GM12878 (cell line): ENCODE measurements around the gene DDIT3. TPM values are rescaled to one million over a fixed set of nuclear protein-coding genes. Genes with fewer than 3 reads are reported as not detected.
A peak's percentile ranks its signal among the peaks of the same experiment; 100 is the strongest.

Experiments used
- ATAC-seq: fragments of 200-7000 bp; cut with Tn5 transposase; 3 replicates; pipeline ENCODE4 v1.9.1; 2020; ENCODE audit warnings: mild to moderate bottlenecking, moderate library complexity
- BruUV-seq: library from RNA; stranded (reverse); fragments of 400-500 nt; replicated peaks from 2 replicates; lab custom pipeline; 2021; lab: Mats Ljungman, UMichigan
- CTCF ChIA-PET: fragments of 300-600 bp; sonication (Branson Sonifier 250); formaldehyde crosslinking; extraction: SDS; loops from one replicate; lab custom pipeline; 2021; ENCODE audit warnings: inconsistent platforms; lab: Yijun Ruan, JAX
- POLR2A ChIA-PET: fragments of 350-600 bp; formaldehyde crosslinking; extraction: SDS; loops from one replicate; lab custom pipeline; 2021; ENCODE audit warnings: inconsistent platforms; lab: Charles Lee
- RAD21 ChIA-PET: fragments of 300-600 bp; sonication (Branson Sonifier 250); formaldehyde crosslinking; loops from one replicate; lab custom pipeline; 2023; ENCODE audit warnings: antibody characterized with exemption; ENCODE audit not compliant: unreplicated experiment; lab: Charles Lee
- SMC1A ChIA-PET: fragments of 300-600 bp; sonication (Branson Sonifier 250); formaldehyde crosslinking; loops from one replicate; lab custom pipeline; 2023; ENCODE audit not compliant: unreplicated experiment, uncharacterized antibody; lab: Charles Lee
- DNase-seq: peaks from one replicate; pipeline ENCODE4 v3.0.0-alpha.2; 2011; ENCODE audit warnings: low read depth, low spot score
- FAIRE-seq: peaks from 3 replicates; lab custom pipeline; 2011; peaks lifted over from hg19 to GRCh38; lab: Jason Lieb, UNC
- H2AFZ ChIP-seq: 2 replicates; pipeline ENCODE4 v1.6.0; 2011; ENCODE audit warnings: low read depth, low read length, control low read depth; ENCODE audit not compliant: control insufficient read depth
- H3K27ac ChIP-seq: 2 replicates; pipeline ENCODE4 v1.5.1; 2011; ENCODE audit warnings: control low read depth; ENCODE audit not compliant: control insufficient read depth, insufficient read depth
- H3K27me3 ChIP-seq, 2 experiments: replicated peaks in 1 of 2; 2 replicates each; pipeline versions ENCODE4 v1.6.0 to v1.6.1; 2011; ENCODE audit warnings: low read length in 1 of 2; ENCODE audit not compliant: control insufficient read depth in 2 of 2, insufficient read depth in 2 of 2
- H3K36me3 ChIP-seq, 2 experiments: 2 replicates each; pipeline ENCODE4 v1.5.1; 2011; ENCODE audit warnings: low read length in 1 of 2; ENCODE audit not compliant: control insufficient read depth in 2 of 2, insufficient read depth in 2 of 2
- H3K4me1 ChIP-seq: 2 replicates; pipeline ENCODE4 v1.6.1; 2011; ENCODE audit warnings: mild to moderate bottlenecking, low read length, moderate library complexity, mixed read lengths; ENCODE audit not compliant: control insufficient read depth, insufficient read depth
- H3K4me2 ChIP-seq: 2 replicates; pipeline ENCODE4 v1.6.0; 2011; ENCODE audit warnings: control low read depth; ENCODE audit not compliant: control insufficient read depth, insufficient read depth
- H3K4me3 ChIP-seq: fragments of 200-600 bp; sonication (generic); 2 replicates; pipeline ENCODE4 v1.5.1; 2016
- H3K79me2 ChIP-seq: 2 replicates; pipeline ENCODE4 v1.6.0; 2011; ENCODE audit warnings: low read length; ENCODE audit not compliant: control insufficient read depth, insufficient read depth
- H3K9ac ChIP-seq: 2 replicates; pipeline ENCODE4 v1.8.0; 2011; ENCODE audit warnings: low read length, control low read depth, mixed read lengths; ENCODE audit not compliant: control insufficient read depth, insufficient read depth
- H3K9me3 ChIP-seq: replicated peaks from 3 replicates; pipeline ENCODE4 v1.5.1; 2011; ENCODE audit warnings: mild to moderate bottlenecking, low read length; ENCODE audit not compliant: control insufficient read depth, insufficient read depth
- H4K20me1 ChIP-seq: 2 replicates; pipeline ENCODE4 v1.6.0; 2011; ENCODE audit not compliant: control insufficient read depth, insufficient read depth
- CBX3 ChIP-seq: fragments of 200-600 bp; sonication (generic); IDR thresholded peaks from 2 replicates; pipeline ENCODE4 v1.6.1; 2016; ENCODE audit warnings: low read depth, borderline replicate concordance
- CEBPB ChIP-seq, 2 experiments: fragments of 150-350 bp in 1 of 2; IDR thresholded peaks; 2 replicates each; pipeline ENCODE4 v1.6.1; 2012 to 2014; ENCODE audit warnings: low read depth in 2 of 2, low read length in 2 of 2, borderline replicate concordance in 1 of 2, inconsistent platforms in 1 of 2
- CREM ChIP-seq: IDR thresholded peaks from 2 replicates; pipeline ENCODE4 v1.6.1; 2014; ENCODE audit warnings: antibody characterized with exemption, low read depth
- E2F4 ChIP-seq: IDR thresholded peaks from 2 replicates; pipeline ENCODE4 v1.6.1; 2012; ENCODE audit warnings: low read depth, low read length, improper control_type of control experiment
- ELK1 ChIP-seq: IDR thresholded peaks from 2 replicates; pipeline ENCODE4 v1.6.1; 2012; ENCODE audit warnings: low read depth, low read length, improper control_type of control experiment
- FOXK2 ChIP-seq: fragments of 450-650 bp; IDR thresholded peaks from 2 replicates; pipeline ENCODE4 v1.6.1; 2017; ENCODE audit warnings: mild to moderate bottlenecking, moderate library complexity
- PAX8 ChIP-seq: fragments of 450-650 bp; IDR thresholded peaks from 2 replicates; pipeline ENCODE4 v1.6.1; 2017; ENCODE audit warnings: mild to moderate bottlenecking, moderate library complexity
- POLR2A ChIP-seq: IDR thresholded peaks from 2 replicates; pipeline ENCODE4 v1.6.1; 2011; ENCODE audit warnings: low read depth, mild to moderate bottlenecking, low read length
- RELA ChIP-seq: fragments of 450-650 bp; IDR thresholded peaks from 2 replicates; pipeline ENCODE4 v1.8.0; 2014; ENCODE audit warnings: borderline replicate concordance; ENCODE audit not compliant: partially characterized antibody
- SMAD1 ChIP-seq: fragments of 450-650 bp; IDR thresholded peaks from 2 replicates; pipeline ENCODE4 v1.6.1; 2018; ENCODE audit warnings: mild to moderate bottlenecking, low read depth; ENCODE audit not compliant: partially characterized antibody
- ZZZ3 ChIP-seq: IDR thresholded peaks from 2 replicates; pipeline ENCODE4 v1.6.1; 2011; ENCODE audit warnings: low read depth; ENCODE audit not compliant: control insufficient read depth, insufficient read length
- WGBS: methylation state at CpG from one replicate; pipeline ENCODE4 v1.1.6; 2016; ENCODE audit warnings: low lambda C conversion rate; ENCODE audit not compliant: insufficient replicate concordance, insufficient coverage; ENCODE audit errors: missing lambda C conversion rate; 5-methylcytosine and 5-hydroxymethylcytosine counted together
- in situ Hi-C: fragments of 300-500 bp; cut with MboI; formaldehyde crosslinking; loops from 9 replicates; pipeline ENCODE4 v1.14.3; 2018; ENCODE audit warnings: mixed read lengths
- intact Hi-C: fragments of 100-400 bp; cut with micrococcal nuclease; formaldehyde crosslinking; loops from one replicate; pipeline ENCODE4 v1.14.2; 2022; ENCODE audit not compliant: unreplicated experiment
- polyA plus RNA-seq, 11 experiments: library from polyadenylated mRNA; depleted of rRNA in 4 of 11; unstranded in 6 of 11; stranded (reverse) in 5 of 11; fragments of >200 nt; fragmentation: Nextera tagmentation in 4 of 11; fragmentation: Illumina TruSeq in 1 of 11; extraction: Ambion mirVana in 4 of 11; extraction: Trizol in 1 of 11; gene quantifications; 1 replicate in 1 of 11; 2 replicates in 10 of 11; pipeline versions ENCODE4 v1.2.1 to v1.2.3, GENCODE V29; 2011 to 2016; ENCODE audit warnings: inconsistent platforms in 2 of 11, missing spikeins in 2 of 11, low read depth in 1 of 11
- total RNA-seq, 4 experiments: library from RNA; depleted of rRNA in 3 of 4; stranded (reverse); fragments of >200 nt in 3 of 4; fragmentation: Illumina TruSeq in 1 of 4; extraction: Trizol in 1 of 4; gene quantifications; 2 replicates each; pipeline versions ENCODE4 v1.2.1 to v1.2.3, GENCODE V29; 2013 to 2021

The DDIT3 gene
- total and polyA plus RNA-seq, 10 of the 15 experiments (the other 5 are each of a cell fraction or from before 2014, with no cell fraction given) = 9.2 to 28.9 (median 15.5) TPM

DNA sequence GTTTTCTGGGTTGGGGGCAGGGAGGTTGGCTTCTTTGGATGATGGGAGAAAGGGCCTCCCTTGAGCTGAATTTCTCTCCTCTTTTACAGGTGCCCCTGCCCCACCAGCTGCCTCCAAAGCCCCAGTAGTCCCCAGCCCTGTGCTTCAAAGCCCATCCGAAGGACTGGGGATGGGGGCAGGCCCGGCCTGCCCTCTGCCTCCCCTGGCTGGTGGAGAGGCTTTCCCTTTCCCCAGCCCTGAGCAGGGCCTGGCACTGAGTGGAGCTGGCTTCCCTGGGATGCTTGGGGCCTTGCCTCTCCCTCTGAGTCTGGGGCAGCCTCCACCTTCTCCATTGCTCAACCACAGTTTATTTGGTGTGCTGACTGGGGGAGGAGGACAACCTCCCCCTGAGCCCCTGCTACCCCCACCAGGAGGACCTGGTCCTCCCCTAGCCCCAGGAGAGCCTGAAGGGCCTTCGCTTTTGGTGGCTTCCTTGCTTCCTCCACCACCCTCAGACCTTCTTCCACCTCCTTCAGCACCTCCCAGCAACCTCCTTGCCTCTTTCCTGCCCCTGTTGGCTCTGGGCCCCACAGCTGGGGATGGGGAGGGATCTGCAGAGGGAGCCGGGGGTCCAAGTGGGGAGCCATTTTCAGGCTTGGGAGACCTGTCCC is 6.3 kb upstream of the DDIT3 start:
- BruUV-seq = no TSS peak
- ChIA-PET CTCF (no interaction called here), RAD21 (no interaction called here), POLR2A (no interaction called here), SMC1A (no interaction called here)
- in situ Hi-C loops = no loop called here
- H2AFZ ChIP-seq = no peak overlapping the region
- H3K4me3 ChIP-seq = no peak overlapping the region
- intact Hi-C loops = no loop called here
- H3K27ac ChIP-seq = no peak overlapping the region
- TF ChIP-seq RELA = no peak
- TF ChIP-seq CREM = no peak
- peak; percentile 15; the same call in 1 of the 2 replicates for TF ChIP-seq POLR2A
- no peak for TF ChIP-seq ELK1
- no peak overlapping the region for H3K9ac ChIP-seq
- H3K4me2 ChIP-seq = no peak overlapping the region
- no peaks in the 10 kb centered on the region for H3K27me3 ChIP-seq
- FAIRE-seq (no peak), DNase-seq (no peak), ATAC-seq (no peak)
- 74% methylated on average over 3 of the region's 4 CpGs for WGBS
- no peaks in the 10 kb centered on the region for H3K9me3 ChIP-seq
- peaks cover 15 to 25% of the 10 kb centered on the region in 2 experiments for H3K36me3 ChIP-seq
- no peaks in the 10 kb centered on the region for H4K20me1 ChIP-seq
- H3K79me2 ChIP-seq = peaks cover 23% of the 10 kb centered on the region
- H3K4me1 ChIP-seq = peaks cover 22% of the 10 kb centered on the region

- ATAC-seq = no peak
- Histone ChIP-seq H3K4me2 (no peak overlapping the region), H3K4me3 (no peak overlapping the region), H3K9me3 (no peaks in the 10 kb centered on the region), H4K20me1 (no peaks in the 10 kb centered on the region), H3K36me3 (peaks cover 15 to 24% of the 10 kb centered on the region in 2 experiments), H3K9ac (no peak overlapping the region), H3K27me3 (no peaks in the 10 kb centered on the region), H3K4me1 (peaks cover 29% of the 10 kb centered on the region), H2AFZ (no peak overlapping the region), H3K79me2 (peaks cover 23% of the 10 kb centered on the region), H3K27ac (no peak overlapping the region)
- in situ Hi-C loops (no loop called here), intact Hi-C loops (no loop called here)
- ChIA-PET RAD21 (no interaction called here), CTCF (interaction anchor here (0.7 to 2.1 kb wide), 2 partner anchors 10 to 406 kb away, joined by 3 to 4 read pairs; no protein-coding TSS in a partner anchor), POLR2A (no interaction called here), SMC1A (no interaction called here)
- DNase-seq = no peak
- no TSS peak for BruUV-seq
- no peak for FAIRE-seq
- 77% methylated on average over 9 of the region's 16 CpGs for WGBS
- TF ChIP-seq E2F4 (no peak), SMAD1 (no peak), CEBPB (IDR thresholded peaks at IDR 0.05; ENCODE audit: borderline replicate concordance in 1 of 2, low read depth in 2 of 2, low read length in 2 of 2) (no peak), ZZZ3 (no peak), FOXK2 (no peak), CBX3 (no peak), PAX8 (no peak)
Measured at GRCh38 chr12:57525615-57526383, 5.5 kb upstream of the DDIT3 start.
